ENCODE results near the gene NPL. TPM values are rescaled to one million over a fixed set of nuclear protein-coding genes. Genes with fewer than 3 reads are reported as not detected.

NPL gene
- total RNA-seq, 1 donor from 2014 or later: 1.8 TPM

GRCh38 chr1:182861994-182862393, 72.4 kb downstream of the NPL start:
- DNase-seq (ENCODE audit: extremely low read depth, low read depth, low spot score): no peak

GRCh38 chr1:182862827-182863226, 73.3 kb downstream of the NPL start:
- DNase-seq (ENCODE audit: extremely low read depth, low read depth, low spot score): no peak

GRCh38 chr1:182863940-182864339, 74.4 kb downstream of the NPL start:
- DNase-seq (ENCODE audit: extremely low read depth, low read depth, low spot score): no peak

GRCh38 chr1:182867861-182868260, 78.3 kb downstream of the NPL start:
- no peak for DNase-seq (ENCODE audit: extremely low read depth, low read depth, low spot score)

- no peak for DNase-seq (ENCODE audit: extremely low read depth, low read depth, low spot score)
These were observed 79.7 kb downstream of the NPL start for GRCh38 chr1:182869241-182869666.

- no peak for DNase-seq (ENCODE audit: extremely low read depth, low read depth, low spot score)
These were observed 83.3 kb downstream of the NPL start for GRCh38 chr1:182872881-182873280.

- no peak for DNase-seq (ENCODE audit: extremely low read depth, low read depth, low spot score)
These were observed 86.3 kb downstream of the NPL start for GRCh38 chr1:182875889-182876288.

GRCh38 chr1:182877331-182877730, 87.8 kb downstream of the NPL start:
- DNase-seq (ENCODE audit: extremely low read depth, low read depth, low spot score): no peak

- no peak for DNase-seq (ENCODE audit: extremely low read depth, low read depth, low spot score)
These were observed 88.3 kb downstream of the NPL start for GRCh38 chr1:182877842-182878241.

Other genes starting within 250 kb of the NPL start
- gene RNASEL, start 200.5 kb upstream of the NPL start, total RNA-seq: 2.4 and 3.2 TPM in 2 replicates
- 1.0 and 2.2 TPM in 2 replicates for gene RGS16, start 185.4 kb upstream of the NPL start, total RNA-seq
- not detected in 2 replicates for gene RGS8, start 105.2 kb upstream of the NPL start, total RNA-seq
- 83.4 and 107 TPM in 2 replicates for gene DHX9, start 49.6 kb downstream of the NPL start, total RNA-seq
- not detected in 2 replicates for gene SHCBP1L, start 163.4 kb downstream of the NPL start, total RNA-seq
- gene LAMC1, start 233.6 kb downstream of the NPL start, total RNA-seq: 629 and 1,032 TPM in 2 replicates